Measurements from ENCODE around the gene UBR3.

- TF ChIP-seq CTCF (tag by site-specific recombination; IDR thresholded peaks at IDR 0.05) (no peak), ZNF501 (tag by site-specific recombination; IDR thresholded peaks at IDR 0.05) (no peak), KLF9 (tag by site-specific recombination; IDR thresholded peaks at IDR 0.05; ENCODE audit: low read depth) (no peak), ZBTB1 (tag by site-specific recombination; IDR thresholded peaks at IDR 0.05) (no peak), TCF7L2 (IDR thresholded peaks at IDR 0.05; ENCODE audit: borderline replicate concordance, low read depth, low read length) (no peak)
- TF ChIP-seq, protein P1, sequence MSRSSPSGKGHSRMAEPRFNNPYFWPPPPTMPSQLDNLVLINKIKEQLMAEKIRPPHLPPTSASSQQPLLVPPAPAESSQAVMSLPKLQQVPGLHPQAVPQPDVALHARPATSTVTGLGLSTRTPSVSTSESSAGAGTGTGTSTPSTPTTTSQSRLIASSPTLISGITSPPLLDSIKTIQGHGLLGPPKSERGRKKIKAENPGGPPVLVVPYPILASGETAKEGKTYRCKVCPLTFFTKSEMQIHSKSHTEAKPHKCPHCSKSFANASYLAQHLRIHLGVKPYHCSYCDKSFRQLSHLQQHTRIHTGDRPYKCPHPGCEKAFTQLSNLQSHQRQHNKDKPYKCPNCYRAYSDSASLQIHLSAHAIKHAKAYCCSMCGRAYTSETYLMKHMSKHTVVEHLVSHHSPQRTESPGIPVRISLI (tag by site-specific recombination; IDR thresholded peaks at IDR 0.05): no peak
Measured at GRCh38 chr2:169868951-169869350, 41.7 kb downstream of the UBR3 start.
